Tibial nerve (tissue), 4 donors: ENCODE data around the gene PRRG4. TPM values are rescaled to one million over a fixed set of nuclear protein-coding genes. Genes with fewer than 3 reads are reported as not detected.

Experiments used
- DNase-seq, 2 donors: peaks; one replicate each; pipeline ENCODE4 v3.0.0-alpha.2; 2019; ENCODE audit warnings: low spot score in 2 of 2
- H3K27ac ChIP-seq, 4 donors: fragments of 200-600 bp; sonication (generic) in 3 of 4; one replicate each; pipeline ENCODE4 v1.5.1; 2017 to 2019; ENCODE audit warnings: mild to moderate bottlenecking in 1 of 4
- H3K27me3 ChIP-seq, 2 donors: fragments of 200-600 bp; sonication (generic) in 1 of 2; one replicate each; pipeline versions ENCODE4 v1.5.1 to v1.6.0; 2017 to 2019
- H3K36me3 ChIP-seq, 3 donors: fragments of 200-600 bp; sonication (generic); one replicate each; pipeline ENCODE4 v1.5.1; 2018 to 2019
- H3K4me1 ChIP-seq, 4 donors: fragments of 200-600 bp; sonication (generic) in 3 of 4; one replicate each; pipeline ENCODE4 v1.5.1; 2017 to 2019
- H3K4me3 ChIP-seq, 4 donors: fragments of 200-600 bp; sonication (generic) in 3 of 4; one replicate each; pipeline ENCODE4 v1.5.1; 2017 to 2019; ENCODE audit warnings: mild to moderate bottlenecking in 1 of 4, moderate library complexity in 1 of 4
- H3K9me3 ChIP-seq, 4 donors: fragments of 200-600 bp; sonication (generic) in 3 of 4; one replicate each; pipeline ENCODE4 v1.5.1; 2017 to 2019
- CTCF ChIP-seq, 5 experiments: fragments of 200-600 bp in 3 of 5; fragments of 450-650 bp in 2 of 5; sonication (generic) in 3 of 5; IDR thresholded peaks; one replicate each; pipeline ENCODE4 v1.5.1; 2016 to 2019; ENCODE audit warnings: antibody characterized with exemption in 5 of 5, mild to moderate bottlenecking in 3 of 5, moderate library complexity in 2 of 5
- EP300 ChIP-seq, 2 donors: sonication (generic); formaldehyde crosslinking; IDR thresholded peaks; one replicate each; pipeline ENCODE4 v1.6.1; 2017; ENCODE audit warnings: antibody characterized with exemption in 2 of 2, mild to moderate bottlenecking in 1 of 2
- POLR2A ChIP-seq, 2 donors: fragments of 450-650 bp; IDR thresholded peaks; one replicate each; pipeline ENCODE4 v1.6.1; 2017; ENCODE audit warnings: antibody characterized with exemption in 2 of 2, mild to moderate bottlenecking in 2 of 2, moderate library complexity in 2 of 2
- WGBS, 2 donors: methylation state at CpG; one replicate each; pipeline ENCODE4 v1.1.5; 2018; 5-methylcytosine and 5-hydroxymethylcytosine counted together
- total RNA-seq, 4 donors: library from RNA; depleted of rRNA; stranded (reverse); fragments of >200 nt; gene quantifications; one replicate each; pipeline ENCODE4 v1.1.0, GENCODE V29; 2016

Gene PRRG4
- total RNA-seq, 4 donors from 2014 or later: 15.0 to 30.8 (median 28.3) TPM

GRCh38 chr11:32897103-32897502 is 67.4 kb downstream of the PRRG4 start:
- WGBS, 2 donors: 84 to 85% methylated on average over 1 of the region's 1 CpG

GRCh38 chr11:32899438-32899837 is 69.7 kb downstream of the PRRG4 start:
- H3K36me3 ChIP-seq: peaks cover 0 to 5% (median 0%) of the 10 kb centered on the region in 3 donors
- no peak for DNase-seq
- H3K9me3 ChIP-seq: no peaks in the 10 kb centered on the region
- no peak for TF ChIP-seq CTCF (IDR thresholded peaks at IDR 0.05)
- TF ChIP-seq EP300 (IDR thresholded peaks at IDR 0.05): no peak
- TF ChIP-seq POLR2A (IDR thresholded peaks at IDR 0.05): no peak
- H3K4me1 ChIP-seq: peaks cover 0 to 32% (median 9%) of the 10 kb centered on the region in 4 donors
- no peaks in the 10 kb centered on the region for H3K27me3 ChIP-seq
- no peak overlapping the region for H3K27ac ChIP-seq
- H3K4me3 ChIP-seq: no peak overlapping the region

More at GRCh38 chr11:32897103-32897502, 67.4 kb downstream of the PRRG4 start:
- Histone ChIP-seq H3K27ac (no peak overlapping the region), H3K4me1 (peaks cover 0 to 31% (median 9%) of the 10 kb centered on the region in 4 donors), H3K36me3 (peaks cover 0 to 5% (median 0%) of the 10 kb centered on the region in 3 donors), H3K4me3 (no peak overlapping the region), H3K27me3 (no peaks in the 10 kb centered on the region), H3K9me3 (no peaks in the 10 kb centered on the region)
- TF ChIP-seq EP300 (IDR thresholded peaks at IDR 0.05): no peak
- TF ChIP-seq POLR2A (IDR thresholded peaks at IDR 0.05): no peak
- TF ChIP-seq CTCF (IDR thresholded peaks at IDR 0.05): no peak
- no peak for DNase-seq

GRCh38 chr11:32902089-32902665 is 72.5 kb downstream of the PRRG4 start:
- Histone ChIP-seq H3K4me3 (no peak overlapping the region), H3K4me1 (peaks cover 0 to 22% (median 0%) of the 10 kb centered on the region in 4 donors), H3K9me3 (no peaks in the 10 kb centered on the region), H3K27me3 (no peaks in the 10 kb centered on the region), H3K27ac (no peak overlapping the region), H3K36me3 (peaks cover 0 to 5% (median 0%) of the 10 kb centered on the region in 3 donors)
- 89 to 93% methylated on average over 4 of the region's 4 CpGs for WGBS, 2 donors
- TF ChIP-seq POLR2A (IDR thresholded peaks at IDR 0.05) (no peak), EP300 (IDR thresholded peaks at IDR 0.05) (peak in 1 of 2 donors; percentile 20)
- no peak for DNase-seq

- H3K27ac ChIP-seq: no peak overlapping the region
- H3K36me3 ChIP-seq: no peaks in the 10 kb centered on the region
- no peak for DNase-seq
- H3K27me3 ChIP-seq: no peaks in the 10 kb centered on the region
- no peaks in the 10 kb centered on the region for H3K9me3 ChIP-seq
- H3K4me3 ChIP-seq: no peak overlapping the region
- whole genome bisulfite sequencing, 2 donors: 29 to 42% methylated on average over 3 of the region's 3 CpGs
- H3K4me1 ChIP-seq: peaks cover 0 to 15% (median 0%) of the 10 kb centered on the region in 4 donors
- no peak for TF ChIP-seq CTCF (IDR thresholded peaks at IDR 0.05)
- TF ChIP-seq POLR2A (IDR thresholded peaks at IDR 0.05): no peak
- no peak for TF ChIP-seq EP300 (IDR thresholded peaks at IDR 0.05)
Observed at GRCh38 chr11:32905028-32905667, 75.4 kb downstream of the PRRG4 start.

Other genes with a start within 250 kb of the PRRG4 start
- 100 to 1,000 TPM; 163 to 257 (median 177) TPM for gene EIF3M, start 246.1 kb upstream of the PRRG4 start, total RNA-seq
- 1 to 10 TPM in 1 of 4 donors, under 1 TPM in 3; 0.21 to 3.3 (median 0.59) TPM for gene CCDC73, start 35.3 kb upstream of the PRRG4 start, total RNA-seq
- 10 to 100 TPM; 35.1 to 45.4 (median 36.2) TPM for gene QSER1, start 62.9 kb downstream of the PRRG4 start, total RNA-seq
- 10 to 100 TPM in 1 of 4 donors, 1 to 10 TPM in 3; 6.9 to 12.2 (median 9.1) TPM for gene DEPDC7, start 186.0 kb downstream of the PRRG4 start, total RNA-seq
- gene TCP11L1, start 209.6 kb downstream of the PRRG4 start, total RNA-seq: 100 to 1,000 TPM in 1 of 4 donors, 10 to 100 TPM in 3; 45.9 to 122 (median 61.8) TPM